ENCODE results near the gene EPHA2.
"Not testable (repeated sequence)": the region's sequence is repeated elsewhere in the genome, so short reads cannot be mapped to it uniquely, and the experiment has no call there.

Gene EPHA2

DNA sequence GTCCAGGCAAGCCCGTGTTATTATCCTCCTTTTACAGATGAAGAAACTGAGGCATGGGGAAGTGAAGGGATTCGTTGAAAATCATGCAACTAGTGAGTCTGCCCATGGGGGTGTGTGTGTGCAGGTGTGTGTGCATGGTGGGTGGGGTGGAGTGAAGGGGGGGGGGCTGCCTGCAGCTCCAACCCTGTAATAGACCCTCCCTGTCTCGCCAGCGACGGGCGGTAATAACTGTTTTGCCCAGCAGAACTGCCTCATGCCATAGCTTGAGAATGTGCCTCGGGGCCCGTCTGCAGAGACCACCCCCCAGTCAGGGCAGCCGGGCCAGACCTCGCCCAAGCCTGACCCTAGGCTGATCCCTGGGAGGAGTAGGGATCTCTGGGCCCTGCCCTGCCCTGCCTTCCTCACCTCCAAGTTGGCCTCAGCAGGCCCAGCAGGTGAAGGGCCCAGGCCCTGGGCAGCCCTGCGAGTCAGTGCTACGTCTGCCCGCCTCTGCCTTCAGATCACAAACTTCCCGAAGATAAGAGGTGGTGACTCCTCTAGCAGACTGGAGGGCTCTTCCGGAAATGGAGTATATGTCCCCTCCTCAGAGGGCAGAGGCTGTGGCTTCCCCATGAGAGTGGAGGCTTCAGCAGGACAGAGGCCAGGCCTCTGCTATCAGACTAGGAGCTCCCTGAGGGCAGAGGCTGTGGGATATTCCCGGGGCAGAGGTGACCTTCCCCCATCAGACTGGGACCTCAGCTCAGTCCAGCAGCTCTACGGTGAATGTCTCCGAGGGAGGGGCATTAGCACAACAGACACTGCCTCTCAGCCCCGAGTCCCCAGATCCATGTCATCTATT is 15.7 kb upstream of the EPHA2 start:
- Histone ChIP-seq H3K27ac (no peak overlapping the region), H3K4me1 (peaks cover 60% of the 10 kb centered on the region), H4K20me1 (no peaks in the 10 kb centered on the region; the same call in 1 of the 2 replicates), H3K9ac (no peak overlapping the region), H3K27me3 (peaks cover 24% of the 10 kb centered on the region), H3K4me2 (no peak overlapping the region), H3K36me3 (no peaks in the 10 kb centered on the region), H3K9me3 (no peaks in the 10 kb centered on the region), H3K4me3 (no peak overlapping the region)
- no peak for TF ChIP-seq Cebpa-rat (IDR thresholded peaks at IDR 0.05)

DNA sequence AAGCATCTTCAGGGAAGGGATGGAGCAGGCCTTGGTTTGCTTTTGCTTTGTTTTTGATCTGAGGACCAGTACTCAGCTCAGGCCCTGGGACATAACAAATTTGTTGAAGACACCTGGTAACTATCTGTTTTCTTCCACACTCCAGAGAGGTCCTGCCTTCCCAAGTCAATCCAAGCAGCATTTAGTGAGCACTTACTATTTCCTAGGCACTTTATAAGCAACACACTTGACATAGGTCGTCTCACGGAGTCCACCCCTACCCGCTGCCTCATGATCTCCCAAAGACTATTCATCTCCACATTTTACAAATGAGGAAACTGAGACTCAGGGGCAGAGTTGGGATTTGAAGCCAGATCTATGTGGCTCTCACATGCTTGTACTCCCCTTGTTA is 14.4 kb upstream of the EPHA2 start:
- Histone ChIP-seq H3K4me2 (no peak overlapping the region), H3K4me1 (peaks cover 53% of the 10 kb centered on the region), H3K9ac (no peak overlapping the region), H3K27me3 (peaks cover 24% of the 10 kb centered on the region), H3K27ac (no peak overlapping the region), H3K9me3 (no peaks in the 10 kb centered on the region), H4K20me1 (no peaks in the 10 kb centered on the region; the same call in 1 of the 2 replicates), H3K36me3 (no peaks in the 10 kb centered on the region), H3K4me3 (no peak overlapping the region)
- TF ChIP-seq Cebpa-rat (IDR thresholded peaks at IDR 0.05): no peak

DNA sequence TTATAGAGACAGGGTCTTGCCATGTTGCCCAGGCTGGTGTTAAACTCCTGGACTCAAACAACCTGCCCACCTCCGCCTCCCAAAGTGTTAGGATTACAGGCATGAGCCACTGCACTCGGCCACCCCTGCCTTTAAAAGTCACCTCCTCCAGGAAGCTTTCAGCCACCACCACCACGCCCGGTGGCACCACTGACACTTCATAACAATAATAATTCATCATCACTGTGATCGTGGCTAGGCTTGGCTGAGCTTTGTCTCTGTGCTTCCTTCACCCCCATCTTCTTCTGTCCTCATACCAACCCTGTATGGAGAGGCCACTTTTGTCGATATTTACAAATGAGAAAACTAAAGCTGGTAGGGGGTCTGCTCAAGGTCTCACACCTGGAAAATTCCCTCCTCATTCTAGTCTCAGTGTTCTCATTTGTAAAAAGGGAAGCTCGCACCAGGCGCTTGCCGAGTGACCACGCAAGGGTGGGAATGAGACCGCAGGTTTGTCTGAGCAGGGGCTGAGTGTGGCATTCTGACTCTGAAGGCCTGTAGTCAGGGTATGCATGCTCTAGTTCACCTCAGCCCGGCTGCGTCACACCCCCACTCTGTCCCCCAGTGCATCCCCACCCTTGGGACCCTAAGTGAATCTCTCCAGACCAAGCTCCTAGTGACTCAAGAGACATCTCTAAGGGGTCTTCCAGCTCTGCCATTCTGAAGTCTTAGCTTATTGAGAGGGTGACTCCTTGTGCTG is 12.9 kb upstream of the EPHA2 start:
- Histone ChIP-seq H3K27ac (no peak overlapping the region), H3K4me3 (no peak overlapping the region), H3K4me2 (peak overlapping the region; percentile 87), H3K4me1 (peaks cover 53% of the 10 kb centered on the region), H3K9me3 (no peaks in the 10 kb centered on the region), H3K36me3 (no peaks in the 10 kb centered on the region), H4K20me1 (no peaks in the 10 kb centered on the region; the same call in 1 of the 2 replicates), H3K27me3 (peaks cover 24% of the 10 kb centered on the region), H3K9ac (no peak overlapping the region)
- TF ChIP-seq Cebpa-rat (IDR thresholded peaks at IDR 0.05): no peak

DNA sequence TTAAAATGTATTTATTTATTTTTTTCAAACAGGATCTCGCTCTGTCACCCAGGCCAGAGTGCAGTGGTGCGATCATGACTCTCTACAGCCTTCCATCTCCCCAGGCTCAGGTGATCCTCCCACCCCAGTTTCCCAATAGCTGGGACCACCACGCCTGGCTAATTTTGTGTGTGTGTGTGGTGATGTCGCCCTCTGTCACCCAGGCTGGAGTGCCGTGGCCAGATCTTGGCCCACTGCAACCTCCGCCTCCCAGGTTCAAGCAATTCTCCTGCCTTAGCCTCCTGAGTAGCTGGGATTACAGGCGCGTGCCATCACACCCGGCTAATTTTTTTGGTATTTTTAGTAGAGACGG is 12.3 kb upstream of the EPHA2 start:
- H3K9me3 ChIP-seq, H3K36me3 ChIP-seq, H4K20me1 ChIP-seq, H3K9ac ChIP-seq, H3K27ac ChIP-seq: not testable (repeated sequence)
- peak overlapping the region; percentile 87 for H3K4me2 ChIP-seq
- peak overlapping the region; percentile 60 for H3K4me3 ChIP-seq
- H3K27me3 ChIP-seq: peaks cover 24% of the 10 kb centered on the region
- H3K4me1 ChIP-seq: peaks cover 53% of the 10 kb centered on the region

DNA sequence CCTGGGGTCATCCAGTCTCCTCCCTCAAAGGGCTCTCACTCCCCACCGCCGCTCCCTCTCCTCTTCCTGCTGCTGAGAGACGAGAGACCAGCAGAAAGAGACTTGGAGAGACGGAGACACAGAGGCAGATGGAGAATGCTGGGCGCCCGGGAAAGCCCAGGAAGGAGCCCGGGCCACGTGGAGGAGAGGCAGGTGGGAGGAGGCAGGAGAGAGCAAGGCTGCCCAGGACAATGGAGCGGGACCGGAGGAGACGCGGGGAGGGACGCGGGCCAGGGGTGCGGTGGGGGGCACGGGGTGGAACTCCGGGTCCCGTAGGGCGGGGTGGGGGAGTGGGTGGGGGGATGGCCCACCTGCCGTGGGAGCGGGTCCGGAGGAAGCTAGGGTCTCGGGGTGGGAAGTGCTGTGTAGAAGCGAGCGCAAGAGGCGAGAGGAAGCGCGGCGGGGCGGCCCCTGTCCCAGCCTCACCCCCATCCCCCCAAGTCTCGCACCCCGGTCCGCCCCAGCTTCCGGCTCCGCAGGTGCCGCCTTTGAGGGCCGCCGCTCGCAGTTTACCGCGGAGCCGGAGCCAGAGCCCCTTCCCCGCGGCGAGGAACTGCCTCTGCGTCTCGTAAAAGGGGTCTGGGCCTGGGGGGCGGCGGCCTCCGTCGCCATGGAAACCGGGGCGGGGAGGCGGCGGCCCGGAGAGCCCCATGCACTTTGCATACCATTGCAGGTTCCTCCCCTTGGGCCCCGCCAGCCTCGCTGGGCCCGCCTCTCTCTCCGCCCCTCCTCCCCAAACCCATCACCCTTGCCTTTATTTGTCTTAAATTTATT is 11.7 kb upstream of the EPHA2 start:
- peaks cover 56% of the 10 kb centered on the region for H3K4me1 ChIP-seq
- H3K27me3 ChIP-seq: peaks cover 24% of the 10 kb centered on the region
- H3K36me3 ChIP-seq: no peaks in the 10 kb centered on the region
- H3K4me3 ChIP-seq: peak overlapping the region; percentile 60
- peak overlapping the region; percentile 87 for H3K4me2 ChIP-seq
- TF ChIP-seq Cebpa-rat (IDR thresholded peaks at IDR 0.05): no peak
- H3K9ac ChIP-seq: no peak overlapping the region
- H4K20me1 ChIP-seq: no peaks in the 10 kb centered on the region; the same call in 1 of the 2 replicates
- no peak overlapping the region for H3K27ac ChIP-seq
- H3K9me3 ChIP-seq: no peaks in the 10 kb centered on the region

DNA sequence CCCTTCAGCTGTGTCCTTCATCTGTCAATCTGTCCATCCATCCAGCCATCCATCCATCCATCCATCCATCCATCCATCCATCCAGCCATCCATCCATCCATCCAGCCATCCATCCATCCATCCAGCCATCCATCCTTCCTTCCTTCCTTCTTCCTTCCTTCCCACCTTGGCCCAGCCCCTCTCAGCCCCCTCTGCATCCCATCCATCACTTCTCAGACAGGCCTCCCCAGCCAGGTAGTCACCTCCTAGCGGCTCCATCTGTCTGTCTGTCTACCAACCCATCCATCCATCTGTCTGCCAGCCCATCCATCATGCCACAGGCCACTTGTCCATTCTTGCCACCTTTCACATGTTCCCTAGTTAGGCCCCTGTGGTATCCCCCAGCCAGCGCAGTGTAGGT is 10.2 kb upstream of the EPHA2 start:
- Histone ChIP-seq H4K20me1 (no peaks in the 10 kb centered on the region; the same call in 1 of the 2 replicates), H3K27me3 (peaks cover 28% of the 10 kb centered on the region), H3K27ac (no peak overlapping the region), H3K9ac (no peak overlapping the region), H3K9me3 (no peaks in the 10 kb centered on the region), H3K4me1 (peaks cover 70% of the 10 kb centered on the region), H3K36me3 (no peaks in the 10 kb centered on the region), H3K4me3 (no peak overlapping the region), H3K4me2 (no peak overlapping the region)
- TF ChIP-seq Cebpa-rat (IDR thresholded peaks at IDR 0.05): no peak

DNA sequence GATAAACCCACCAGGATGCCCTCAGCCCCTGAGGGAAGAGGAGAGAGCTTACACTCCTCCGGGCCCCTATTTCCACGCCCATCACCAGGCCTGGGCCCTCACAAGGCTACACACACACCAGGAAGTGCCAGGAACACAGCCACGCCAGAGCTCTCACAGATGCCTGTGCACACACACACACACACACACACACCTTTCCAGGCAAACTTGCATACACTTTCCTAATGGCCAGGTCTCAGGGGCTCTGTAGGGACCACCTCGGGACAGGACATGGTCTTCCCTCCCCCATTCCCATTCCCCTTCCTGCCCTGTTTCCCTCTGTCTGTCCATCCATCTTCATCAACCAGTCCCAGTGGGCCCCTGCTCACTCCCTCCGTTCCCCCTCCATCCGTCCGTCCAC is 9.7 kb upstream of the EPHA2 start:
- Histone ChIP-seq H4K20me1 (no peaks in the 10 kb centered on the region; the same call in 1 of the 2 replicates), H3K4me2 (peak overlapping the region; percentile 85), H3K4me1 (peaks cover 70% of the 10 kb centered on the region), H3K4me3 (no peak overlapping the region), H3K36me3 (no peaks in the 10 kb centered on the region), H3K27ac (no peak overlapping the region), H3K27me3 (peaks cover 28% of the 10 kb centered on the region), H3K9ac (no peak overlapping the region), H3K9me3 (no peaks in the 10 kb centered on the region)
- no peak for TF ChIP-seq Cebpa-rat (IDR thresholded peaks at IDR 0.05)

DNA sequence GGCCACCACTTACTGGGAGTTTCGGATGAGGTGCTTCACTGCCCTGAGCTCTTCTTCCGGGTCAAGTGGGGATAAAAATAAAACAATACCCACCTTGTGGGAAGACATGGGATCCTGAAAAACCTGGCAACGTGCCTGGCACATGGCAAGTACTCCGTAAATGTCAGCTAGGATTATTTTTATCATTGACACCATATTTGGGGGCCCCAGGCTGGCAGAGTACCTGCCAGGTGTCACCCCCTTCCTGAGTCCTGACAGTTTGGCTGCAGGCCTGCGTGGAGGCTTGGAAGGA is 9.2 kb upstream of the EPHA2 start:
- H3K4me2 ChIP-seq: peak overlapping the region; percentile 85
- no peaks in the 10 kb centered on the region; the same call in 1 of the 2 replicates for H4K20me1 ChIP-seq
- H3K36me3 ChIP-seq: no peaks in the 10 kb centered on the region
- TF ChIP-seq Cebpa-rat (IDR thresholded peaks at IDR 0.05): no peak
- H3K4me1 ChIP-seq: peaks cover 72% of the 10 kb centered on the region
- H3K27me3 ChIP-seq: peaks cover 26% of the 10 kb centered on the region
- no peak overlapping the region for H3K9ac ChIP-seq
- no peak overlapping the region for H3K4me3 ChIP-seq
- H3K27ac ChIP-seq: no peak overlapping the region
- H3K9me3 ChIP-seq: no peaks in the 10 kb centered on the region

DNA sequence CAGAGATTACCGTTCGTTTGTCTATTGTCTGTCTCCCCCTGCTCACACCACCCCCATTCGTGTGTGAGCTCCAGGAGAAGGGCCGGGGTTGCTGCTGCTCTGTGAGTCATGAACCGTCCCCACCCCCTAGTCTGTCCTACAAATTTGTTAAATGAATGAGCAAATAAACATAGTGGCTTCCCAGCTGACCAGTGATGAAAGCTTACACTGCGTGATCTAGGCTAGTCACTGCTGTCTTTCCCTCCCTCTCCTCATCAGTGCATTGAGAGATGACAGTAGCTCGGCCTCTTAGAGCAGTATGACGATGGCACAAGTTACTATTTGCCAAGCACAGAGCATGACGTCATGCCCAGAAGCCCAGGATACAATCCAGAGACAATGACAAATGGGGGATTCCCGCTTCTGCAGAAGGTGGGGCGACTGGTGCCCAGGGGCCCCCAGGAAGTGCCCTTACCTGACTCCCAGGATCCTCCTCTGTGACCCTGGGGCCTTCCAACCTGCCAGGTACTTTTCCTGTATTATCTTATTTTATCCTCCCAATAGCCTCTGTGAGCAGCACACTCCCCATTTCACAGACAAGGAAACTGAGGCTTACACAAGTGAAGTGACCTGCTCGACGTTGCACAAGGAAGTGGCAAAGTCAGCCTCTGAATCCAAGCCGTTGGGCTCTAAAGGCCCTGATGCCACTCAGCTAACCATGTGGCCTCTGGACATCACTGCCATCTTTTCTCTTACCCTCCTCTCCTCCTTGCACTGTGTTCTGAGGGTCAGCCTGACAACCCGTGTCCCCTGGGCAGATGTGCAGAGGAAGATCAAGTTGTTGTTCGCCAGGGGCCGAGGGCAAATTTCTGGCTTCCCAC is 8.6 kb upstream of the EPHA2 start:
- peak overlapping the region; percentile 85 for H3K4me2 ChIP-seq
- H3K4me3 ChIP-seq: no peak overlapping the region
- no peaks in the 10 kb centered on the region for H3K9me3 ChIP-seq
- no peak overlapping the region for H3K9ac ChIP-seq
- peaks cover 74% of the 10 kb centered on the region for H3K4me1 ChIP-seq
- no peak overlapping the region for H3K27ac ChIP-seq
- no peaks in the 10 kb centered on the region for H3K36me3 ChIP-seq
- no peak for TF ChIP-seq Cebpa-rat (IDR thresholded peaks at IDR 0.05)
- peaks cover 22% of the 10 kb centered on the region; the same call in 1 of the 2 replicates for H3K27me3 ChIP-seq
- H4K20me1 ChIP-seq: peaks cover 3% of the 10 kb centered on the region; the same call in 1 of the 2 replicates

DNA sequence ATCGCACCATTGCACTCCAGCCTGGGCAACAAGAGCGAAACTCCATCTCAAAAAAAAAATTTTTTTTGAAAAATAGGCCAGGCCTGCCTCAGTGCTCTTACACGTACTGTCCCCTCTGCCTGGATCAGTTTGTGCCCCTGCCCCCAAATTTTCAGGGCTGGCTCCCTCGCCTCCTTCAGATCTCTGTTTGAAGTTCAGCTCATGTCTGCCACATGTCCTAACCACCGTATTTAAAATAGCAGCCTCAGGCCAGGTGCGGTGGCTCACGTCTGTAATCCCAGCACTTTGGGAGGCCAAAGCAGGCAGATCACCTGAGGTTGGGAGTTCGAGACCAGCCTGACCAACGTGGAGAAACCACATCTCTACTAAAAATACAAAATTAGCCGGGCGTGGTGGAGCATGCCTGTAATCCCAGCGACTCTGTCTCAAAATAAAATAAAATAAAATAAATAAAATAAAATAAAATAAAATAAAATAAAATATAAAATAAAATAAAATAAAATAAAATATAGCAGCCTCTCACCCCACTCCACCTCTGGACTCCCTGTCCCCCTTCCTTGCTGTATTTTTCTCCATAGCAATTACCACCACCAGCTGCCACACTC is 7.8 kb upstream of the EPHA2 start:
- H3K9me3 ChIP-seq, H3K9ac ChIP-seq, H3K27ac ChIP-seq, H3K4me3 ChIP-seq, H3K36me3 ChIP-seq: not testable (repeated sequence)
- Histone ChIP-seq H3K4me1 (peaks cover 74% of the 10 kb centered on the region), H4K20me1 (peaks cover 11% of the 10 kb centered on the region; the same call in 1 of the 2 replicates), H3K4me2 (peak overlapping the region; percentile 85), H3K27me3 (peaks cover 15% of the 10 kb centered on the region; the same call in 1 of the 2 replicates)
